Ectodermal cell (in vitro differentiated cells): Measurements from ENCODE around the gene PRR35.
"Not testable (repeated sequence)": the region's sequence is repeated elsewhere in the genome, so short reads cannot be mapped to it uniquely, and the experiment has no call there.

Experiments
- H3K27ac ChIP-seq: 2 replicates; pipeline ENCODE4 v1.7.0; 2013; ENCODE audit warnings: mild to moderate bottlenecking, low read depth, low read length; ENCODE audit not compliant: insufficient read depth, poor library complexity, severe bottlenecking
- H3K27me3 ChIP-seq: 2 replicates; pipeline ENCODE4 v1.7.0; 2013; ENCODE audit warnings: mild to moderate bottlenecking, low read length; ENCODE audit not compliant: insufficient read depth, control insufficient read depth, poor library complexity, severe bottlenecking
- H3K36me3 ChIP-seq: one replicate; pipeline ENCODE4 v1.7.0; 2013; ENCODE audit warnings: low read length; ENCODE audit not compliant: control insufficient read depth, insufficient read depth
- H3K4me1 ChIP-seq: one replicate; pipeline ENCODE4 v1.7.0; 2013; ENCODE audit warnings: low read length; ENCODE audit not compliant: control insufficient read depth, insufficient read depth
- H3K4me3 ChIP-seq: 2 replicates; pipeline ENCODE4 v1.7.0; 2013; ENCODE audit warnings: low read depth, low read length, control low read depth; ENCODE audit not compliant: insufficient read depth
- H3K9me3 ChIP-seq: 2 replicates; pipeline ENCODE4 v1.7.0; 2013; ENCODE audit warnings: mild to moderate bottlenecking, low read length, moderate library complexity; ENCODE audit not compliant: control insufficient read depth
- WGBS, 2 experiments: methylation state at CpG; one replicate each; pipeline ENCODE4 v1.1.7; 2013; ENCODE audit warnings: missing lambda C conversion rate in 2 of 2; 5-methylcytosine and 5-hydroxymethylcytosine counted together

Gene PRR35

GRCh38 chr16:597655-598054 is 37.5 kb downstream of the PRR35 start:
- WGBS, 2 experiments, result 91 to 96% methylated on average over 7 of the region's 7 CpGs
- not testable (repeated sequence) for H3K9me3 ChIP-seq, H3K27me3 ChIP-seq, H3K4me1 ChIP-seq, H3K27ac ChIP-seq, H3K4me3 ChIP-seq, H3K36me3 ChIP-seq

GRCh38 chr16:598823-599739 is 38.9 kb downstream of the PRR35 start:
- 96% methylated on average over 40 of the region's 43 CpGs for WGBS, 2 experiments
- no peaks in the 10 kb centered on the region for H3K4me1 ChIP-seq

GRCh38 chr16:600781-601180 is 40.6 kb downstream of the PRR35 start:
- no peaks in the 10 kb centered on the region for H3K9me3 ChIP-seq
- no peaks in the 10 kb centered on the region for H3K4me1 ChIP-seq
- WGBS, 2 experiments, result 56 to 62% methylated on average over 7 of the region's 7 CpGs
- no peak overlapping the region for H3K27ac ChIP-seq
- no peaks in the 10 kb centered on the region for H3K27me3 ChIP-seq
- H3K36me3 ChIP-seq, result peaks cover 7% of the 10 kb centered on the region
- no peak overlapping the region for H3K4me3 ChIP-seq

More at GRCh38 chr16:598823-599739, 38.9 kb downstream of the PRR35 start:
- Histone ChIP-seq H3K27ac (no peak overlapping the region), H3K4me3 (no peak overlapping the region), H3K36me3 (peaks cover 7% of the 10 kb centered on the region), H3K27me3 (no peaks in the 10 kb centered on the region), H3K9me3 (no peaks in the 10 kb centered on the region)

- H3K4me3 ChIP-seq, result no peak overlapping the region
- WGBS, 2 experiments, result 94 to 95% methylated on average over 4 to 5 of the region's 5 CpGs
These were observed 43.7 kb downstream of the PRR35 start for GRCh38 chr16:603933-604332.

GRCh38 chr16:606656-607307 is 46.6 kb downstream of the PRR35 start:
- 93 to 94% methylated on average over 22 of the region's 22 CpGs for WGBS, 2 experiments
- Histone ChIP-seq H3K4me3 (no peak overlapping the region), H3K36me3 (no peaks in the 10 kb centered on the region), H3K4me1 (no peaks in the 10 kb centered on the region), H3K27ac (no peak overlapping the region), H3K9me3 (no peaks in the 10 kb centered on the region), H3K27me3 (no peaks in the 10 kb centered on the region)

More at GRCh38 chr16:603933-604332, 43.7 kb downstream of the PRR35 start:
- Histone ChIP-seq H3K4me1 (no peaks in the 10 kb centered on the region), H3K36me3 (peaks cover 4% of the 10 kb centered on the region), H3K27me3 (no peaks in the 10 kb centered on the region), H3K27ac (no peak overlapping the region), H3K9me3 (no peaks in the 10 kb centered on the region)

DNA sequence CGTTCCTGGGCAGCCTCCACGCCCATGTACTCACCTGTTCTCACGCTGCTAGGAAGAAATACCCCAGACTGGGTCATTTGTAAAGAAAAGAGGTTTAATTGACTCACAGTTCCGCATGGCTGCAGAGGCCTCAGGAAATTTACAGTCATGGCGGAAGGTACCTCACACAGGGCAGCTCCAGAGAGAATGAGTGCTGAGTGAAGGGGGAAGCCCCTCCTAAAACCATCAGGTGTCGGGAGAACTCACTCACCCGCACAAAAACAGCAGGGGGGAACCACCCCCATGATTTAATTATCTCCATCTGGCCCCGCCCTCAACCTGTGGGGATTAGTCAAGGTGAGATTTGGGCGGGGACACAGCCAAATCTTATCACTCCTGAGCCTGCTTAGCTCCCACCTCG is 47.8 kb downstream of the PRR35 start:
- Histone ChIP-seq H3K9me3 (no peaks in the 10 kb centered on the region), H3K36me3 (no peaks in the 10 kb centered on the region), H3K27me3 (no peaks in the 10 kb centered on the region), H3K4me3 (no peak overlapping the region), H3K4me1 (no peaks in the 10 kb centered on the region), H3K27ac (no peak overlapping the region)
- WGBS, 2 experiments, result 73 to 75% methylated on average over 9 to 10 of the region's 10 CpGs

DNA sequence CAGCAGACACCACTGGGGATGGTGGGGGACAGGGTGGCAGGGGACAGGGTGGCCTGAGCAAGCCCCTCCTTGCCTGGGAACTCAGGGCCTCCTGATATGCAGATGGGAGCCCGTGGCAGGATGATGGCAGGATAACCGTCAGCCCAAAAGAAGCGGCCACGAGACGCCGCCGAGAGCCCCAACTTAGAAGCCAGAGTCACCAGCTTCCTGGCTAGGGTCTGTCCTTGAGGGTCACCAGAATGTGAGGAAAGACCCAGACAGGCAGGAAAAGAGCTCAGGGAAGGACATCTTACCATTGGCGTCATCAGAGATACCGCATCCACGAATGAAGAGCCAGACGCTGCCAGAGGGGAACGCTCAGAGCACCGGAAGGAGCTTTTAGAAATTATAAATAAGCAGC is 49.1 kb downstream of the PRR35 start:
- Histone ChIP-seq H3K4me1 (no peaks in the 10 kb centered on the region), H3K9me3 (no peaks in the 10 kb centered on the region), H3K4me3 (no peak overlapping the region), H3K36me3 (no peaks in the 10 kb centered on the region), H3K27me3 (no peaks in the 10 kb centered on the region), H3K27ac (no peak overlapping the region)
- 95 to 96% methylated on average over 13 of the region's 13 CpGs for WGBS, 2 experiments

GRCh38 chr16:609984-610383 is 49.8 kb downstream of the PRR35 start:
- Histone ChIP-seq H3K4me3 (no peak overlapping the region), H3K9me3 (no peaks in the 10 kb centered on the region), H3K27me3 (no peaks in the 10 kb centered on the region), H3K36me3 (no peaks in the 10 kb centered on the region), H3K27ac (no peak overlapping the region), H3K4me1 (no peaks in the 10 kb centered on the region)
- 94% methylated on average over 14 of the region's 14 CpGs for WGBS, 2 experiments

DNA sequence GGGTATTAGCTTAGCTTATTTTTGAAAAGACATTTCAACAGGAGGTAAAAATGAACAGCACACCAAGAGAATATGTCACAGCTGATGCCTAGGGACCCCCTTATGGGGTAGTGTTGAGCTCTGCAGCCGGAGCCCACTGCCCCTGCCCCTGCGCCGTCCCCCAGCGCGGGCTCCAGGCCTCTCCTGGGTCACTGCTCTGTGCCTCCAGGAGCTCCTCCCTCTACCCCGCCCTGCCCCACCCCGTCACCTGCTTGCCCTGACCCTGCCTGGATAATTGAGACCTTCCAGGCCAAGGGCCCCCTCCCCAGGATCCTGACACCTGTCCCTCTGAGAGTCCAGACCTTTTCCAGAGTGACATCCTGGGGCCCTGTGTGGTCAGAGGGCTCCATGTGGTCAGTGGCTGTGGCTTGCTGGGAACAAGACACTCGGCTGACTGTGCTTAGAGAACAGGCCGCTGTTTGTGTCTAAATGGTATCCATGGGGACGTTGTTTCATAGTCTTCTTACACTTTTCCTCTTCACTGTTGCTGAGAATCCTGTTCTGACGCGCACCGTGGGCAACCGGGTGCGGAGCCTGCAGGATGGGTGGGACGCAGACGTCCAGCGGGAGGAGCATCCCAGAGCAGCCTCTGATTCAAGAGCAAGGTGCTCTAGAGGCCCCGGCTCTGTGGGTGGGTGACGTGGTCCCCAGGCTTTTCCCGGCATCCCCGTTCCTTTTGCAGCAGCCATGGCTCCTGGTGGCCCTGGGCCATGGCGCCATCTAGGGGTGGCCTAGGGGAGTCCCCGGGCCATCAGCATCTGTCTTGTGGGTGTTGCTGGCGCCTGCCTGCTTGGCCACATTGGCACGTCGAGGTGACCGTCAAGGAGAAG is 50.6 kb downstream of the PRR35 start:
- Histone ChIP-seq H3K4me1 (no peaks in the 10 kb centered on the region), H3K9me3 (no peaks in the 10 kb centered on the region), H3K4me3 (no peak overlapping the region), H3K36me3 (no peaks in the 10 kb centered on the region), H3K27ac (no peak overlapping the region), H3K27me3 (no peaks in the 10 kb centered on the region)
- 82 to 84% methylated on average over 28 of the region's 28 CpGs for WGBS, 2 experiments

- Histone ChIP-seq H3K36me3 (no peaks in the 10 kb centered on the region), H3K9me3 (no peaks in the 10 kb centered on the region), H3K27ac (no peak overlapping the region), H3K4me1 (no peaks in the 10 kb centered on the region), H3K4me3 (no peak overlapping the region), H3K27me3 (no peaks in the 10 kb centered on the region)
- WGBS, 2 experiments, result 95 to 97% methylated on average over 13 of the region's 13 CpGs
These were observed 54.9 kb downstream of the PRR35 start for GRCh38 chr16:615122-615521.
